GM12891 (cell line): ENCODE measurements around the gene UBAP1.

Experiments
- PAX5 ChIP-seq: IDR thresholded peaks from 2 replicates; pipeline ENCODE4 v1.6.1; 2011; ENCODE audit warnings: low read length, moderate library complexity, mild to moderate bottlenecking; ENCODE audit not compliant: insufficient read depth, severe bottlenecking
- POLR2A ChIP-seq: IDR thresholded peaks from 2 replicates; pipeline ENCODE4 v1.6.1; 2011; ENCODE audit warnings: low read depth, low read length, control low read depth
- POLR2AphosphoS5 ChIP-seq: IDR thresholded peaks from 2 replicates; pipeline ENCODE4 v1.6.1; 2011; ENCODE audit warnings: low read depth, low read length, control low read depth
- POU2F2 ChIP-seq: IDR thresholded peaks from 2 replicates; pipeline ENCODE4 v1.6.1; 2011; ENCODE audit warnings: low read depth, mild to moderate bottlenecking, control low read depth, low read length, moderate library complexity
- SPI1 ChIP-seq: IDR thresholded peaks from 2 replicates; pipeline ENCODE4 v1.6.1; 2011; ENCODE audit warnings: low read depth, low read length, control low read depth
- TAF1 ChIP-seq: IDR thresholded peaks from 2 replicates; pipeline ENCODE4 v1.6.1; 2011; ENCODE audit warnings: low read depth, low read length, control low read depth

DNA sequence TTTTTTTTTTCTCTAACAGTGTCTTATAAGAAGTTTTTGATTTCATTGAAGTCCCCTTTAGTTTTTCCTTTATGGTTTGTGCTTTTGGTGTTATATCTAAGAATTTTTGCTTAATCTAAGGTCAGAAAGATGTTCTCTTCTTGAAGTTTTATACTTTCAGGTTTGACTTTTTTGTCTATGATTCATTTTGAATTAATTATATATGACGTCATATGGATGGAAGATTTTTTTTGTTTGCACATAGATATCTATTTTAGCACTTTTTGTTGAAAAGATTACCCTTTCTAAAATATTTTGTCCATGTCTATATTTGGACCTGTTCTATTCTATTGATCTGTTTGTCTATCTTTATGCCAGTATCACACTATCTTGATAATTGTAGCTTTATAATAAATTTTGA, 16.3 kb downstream of the UBAP1 start:
- TF ChIP-seq POLR2A (no peak), POLR2AphosphoS5 (no peak), SPI1 (no peak), TAF1 (no peak), POU2F2 (no peak), PAX5 (no peak)
